ACC112 (cell line): ENCODE data around the gene CDCA4.

Source experiments
- H2AFZ ChIP-seq: fragments of 200-600 bp; sonication (generic); one replicate; pipeline ENCODE4 v1.6.0; 2017; ENCODE audit warnings: antibody characterized with exemption, low read length; ENCODE audit not compliant: unreplicated experiment
- H3K27ac ChIP-seq: fragments of 200-600 bp; sonication (generic); 2 replicates; pipeline ENCODE4 v1.5.1; 2014; ENCODE audit warnings: low read depth, mild to moderate bottlenecking, antibody characterized with exemption, low read length, moderate library complexity
- H3K27me3 ChIP-seq: fragments of 200-600 bp; sonication (generic); 2 replicates; pipeline ENCODE4 v1.6.1; 2014; ENCODE audit warnings: mild to moderate bottlenecking, antibody characterized with exemption, low read length, moderate library complexity, mixed read lengths; ENCODE audit not compliant: insufficient read depth
- H3K36me3 ChIP-seq: fragments of 200-600 bp; sonication (generic); 2 replicates; pipeline ENCODE4 v1.6.1; 2016; ENCODE audit warnings: mild to moderate bottlenecking, antibody characterized with exemption, low read length, moderate library complexity, mixed read lengths; ENCODE audit not compliant: insufficient read depth
- H3K4me1 ChIP-seq: fragments of 200-600 bp; sonication (generic); one replicate; pipeline ENCODE4 v1.6.1; 2016; ENCODE audit warnings: low read length, mixed read lengths; ENCODE audit not compliant: insufficient read depth, unreplicated experiment, control insufficient read depth
- H3K4me3 ChIP-seq: fragments of 200-600 bp; sonication (generic); 2 replicates; pipeline ENCODE4 v1.5.1; 2014; ENCODE audit warnings: mild to moderate bottlenecking, low read depth, low read length
- H3K79me2 ChIP-seq: fragments of 200-600 bp; sonication (generic); one replicate; pipeline ENCODE4 v1.6.0; 2016; ENCODE audit warnings: low read length; ENCODE audit not compliant: control insufficient read depth, unreplicated experiment, insufficient read depth

CDCA4 gene

GRCh38 chr14:104996483-104996882 lies 24.4 kb downstream of the CDCA4 start:
- H3K27ac ChIP-seq: no peak overlapping the region
- peaks cover 8% of the 10 kb centered on the region; the same call in 1 of the 2 replicates for H3K36me3 ChIP-seq
- H3K4me1 ChIP-seq: no peaks in the 10 kb centered on the region
- no peaks in the 10 kb centered on the region for H3K79me2 ChIP-seq
- no peak overlapping the region for H2AFZ ChIP-seq
- no peak overlapping the region for H3K4me3 ChIP-seq
- H3K27me3 ChIP-seq: no peaks in the 10 kb centered on the region

- no peak overlapping the region for H3K27ac ChIP-seq
- no peaks in the 10 kb centered on the region for H3K79me2 ChIP-seq
- H2AFZ ChIP-seq: no peak overlapping the region
- H3K4me1 ChIP-seq: no peaks in the 10 kb centered on the region
- no peak overlapping the region for H3K4me3 ChIP-seq
- H3K27me3 ChIP-seq: no peaks in the 10 kb centered on the region
- peaks cover 8% of the 10 kb centered on the region; the same call in 1 of the 2 replicates for H3K36me3 ChIP-seq
Measured at GRCh38 chr14:104996032-104996431, 24.9 kb downstream of the CDCA4 start.

DNA sequence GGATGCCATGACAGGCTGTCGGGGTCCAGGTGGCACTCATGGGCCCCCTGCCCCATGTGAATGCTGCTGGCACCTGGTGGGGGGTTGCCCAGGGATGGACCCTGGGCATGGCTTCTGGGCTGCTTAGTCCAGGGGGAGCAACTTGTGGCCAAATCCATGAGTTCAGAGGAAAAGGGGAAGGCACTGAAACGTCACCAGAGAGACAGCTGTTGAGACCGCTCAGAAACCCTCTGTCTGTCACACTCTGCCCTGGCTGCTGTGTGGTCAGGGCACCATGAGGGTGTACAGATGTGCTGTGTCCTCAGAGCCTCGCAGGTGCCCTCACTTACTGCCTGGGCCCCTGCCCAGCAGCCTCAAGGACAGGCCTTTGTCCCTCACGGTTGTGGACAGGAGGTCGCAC lies 25.9 kb downstream of the CDCA4 start:
- no peaks in the 10 kb centered on the region for H3K79me2 ChIP-seq
- no peak overlapping the region for H3K27ac ChIP-seq
- H3K27me3 ChIP-seq: no peaks in the 10 kb centered on the region
- H3K36me3 ChIP-seq: peaks cover 7% of the 10 kb centered on the region; the same call in 1 of the 2 replicates
- no peak overlapping the region for H2AFZ ChIP-seq
- H3K4me1 ChIP-seq: no peaks in the 10 kb centered on the region
- no peak overlapping the region for H3K4me3 ChIP-seq

DNA sequence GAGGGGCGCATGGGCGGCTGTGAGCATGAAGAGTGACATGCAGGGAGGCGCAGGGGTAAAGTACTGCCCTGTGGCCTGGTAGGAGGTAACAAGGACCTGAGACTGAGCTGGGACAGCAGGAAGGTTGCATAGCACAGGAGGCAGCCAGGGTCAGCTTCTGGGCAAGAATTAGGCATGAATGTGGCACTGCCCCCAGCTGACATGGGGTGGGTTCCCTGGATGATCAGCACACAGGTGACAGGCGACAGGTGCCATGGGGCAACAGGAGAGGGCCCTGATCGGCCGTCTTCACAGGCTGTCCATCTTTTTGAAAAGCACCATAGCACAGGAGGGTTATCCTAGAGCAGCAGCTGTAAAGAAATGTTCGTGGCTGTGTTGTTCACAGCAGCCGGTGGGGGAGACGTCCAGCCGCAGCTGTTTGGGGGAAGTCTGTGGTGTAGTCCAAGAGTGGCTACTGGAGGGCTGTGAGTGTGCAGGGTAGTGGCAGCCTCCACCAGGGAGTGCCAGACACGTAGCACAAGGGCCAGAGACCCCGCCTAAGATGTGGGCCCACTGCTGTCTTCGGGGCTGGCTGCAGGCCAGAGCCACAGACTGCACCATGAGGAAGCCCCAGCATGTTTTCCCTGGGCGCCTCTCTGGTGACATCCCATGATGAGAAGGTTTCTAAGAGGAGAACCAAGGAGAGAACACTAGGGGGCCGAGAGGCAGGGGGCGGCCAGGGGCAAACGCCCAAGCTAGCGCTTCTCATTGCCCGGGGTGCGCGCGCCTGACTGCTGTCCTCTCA lies 26.9 kb downstream of the CDCA4 start:
- H3K4me1 ChIP-seq: no peaks in the 10 kb centered on the region
- no peak overlapping the region for H2AFZ ChIP-seq
- H3K79me2 ChIP-seq: no peaks in the 10 kb centered on the region
- no peak overlapping the region for H3K4me3 ChIP-seq
- no peak overlapping the region for H3K27ac ChIP-seq
- no peaks in the 10 kb centered on the region for H3K27me3 ChIP-seq
- no peaks in the 10 kb centered on the region; the same call in 1 of the 2 replicates for H3K36me3 ChIP-seq

DNA sequence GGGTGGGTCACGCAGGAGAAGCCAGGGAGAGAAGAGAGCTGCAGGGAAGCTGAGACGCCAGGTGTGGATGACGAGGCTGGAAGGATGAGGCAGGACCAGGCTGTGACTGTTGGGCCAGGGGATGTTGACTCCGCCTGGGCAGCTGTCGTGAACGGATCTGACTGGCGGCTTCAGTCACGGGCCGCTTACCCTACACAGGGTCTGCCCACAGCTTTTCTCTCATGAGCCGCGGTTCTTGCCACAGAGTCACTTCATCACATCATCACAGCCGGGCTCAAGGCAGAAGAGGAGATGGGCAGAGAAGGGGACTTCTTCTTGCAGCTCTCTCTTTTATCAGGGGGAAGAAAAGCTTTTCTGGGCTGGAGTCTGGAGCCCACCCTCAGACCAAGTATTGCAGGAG lies 27.6 kb downstream of the CDCA4 start:
- no peaks in the 10 kb centered on the region for H3K4me1 ChIP-seq
- H3K4me3 ChIP-seq: no peak overlapping the region
- no peaks in the 10 kb centered on the region for H3K27me3 ChIP-seq
- H3K36me3 ChIP-seq: no peaks in the 10 kb centered on the region; the same call in 1 of the 2 replicates
- no peaks in the 10 kb centered on the region for H3K79me2 ChIP-seq
- no peak overlapping the region for H2AFZ ChIP-seq
- H3K27ac ChIP-seq: no peak overlapping the region

DNA sequence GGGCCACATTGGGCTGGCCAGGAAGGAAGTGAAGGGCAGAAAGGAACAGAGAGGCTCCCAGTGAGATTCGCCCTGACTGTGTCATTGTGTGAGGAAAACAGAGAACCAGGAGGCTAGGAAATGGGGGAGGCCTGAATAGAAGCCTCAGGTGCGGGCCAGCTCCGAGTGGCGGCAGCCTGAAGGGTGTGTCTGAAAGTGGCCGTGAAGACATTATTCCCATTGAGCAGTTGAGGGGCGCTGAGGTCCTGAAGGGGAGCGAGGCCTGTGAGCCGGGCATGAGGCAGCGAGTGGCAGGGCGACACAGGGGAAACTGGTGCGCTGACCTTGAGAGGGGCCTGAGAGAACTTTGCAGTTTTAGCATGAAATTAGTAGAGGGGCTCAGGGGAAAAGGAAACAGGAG lies 28.4 kb downstream of the CDCA4 start:
- H3K27ac ChIP-seq: no peak overlapping the region
- H3K36me3 ChIP-seq: no peaks in the 10 kb centered on the region; the same call in 1 of the 2 replicates
- H2AFZ ChIP-seq: no peak overlapping the region
- H3K79me2 ChIP-seq: no peaks in the 10 kb centered on the region
- H3K4me3 ChIP-seq: no peak overlapping the region
- H3K4me1 ChIP-seq: no peaks in the 10 kb centered on the region
- no peaks in the 10 kb centered on the region for H3K27me3 ChIP-seq

DNA sequence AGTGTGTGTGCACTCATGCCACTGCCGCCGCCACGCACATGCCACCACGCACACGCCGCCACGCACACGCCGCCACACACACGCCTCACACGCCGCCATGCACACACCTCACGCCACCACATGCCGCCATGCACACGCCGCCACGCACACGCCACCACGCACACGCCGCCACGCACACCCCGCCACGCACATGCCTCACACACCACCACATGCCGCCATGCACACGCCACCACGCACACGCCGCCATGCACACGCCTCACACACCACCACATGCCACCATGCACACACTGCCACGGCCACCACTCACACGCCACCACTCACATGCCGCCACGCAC lies 29.0 kb downstream of the CDCA4 start:
- Histone ChIP-seq H3K79me2 (no peaks in the 10 kb centered on the region), H3K27ac (no peak overlapping the region), H3K36me3 (no peaks in the 10 kb centered on the region; the same call in 1 of the 2 replicates), H3K4me1 (peaks cover under 1% of the 10 kb centered on the region), H3K27me3 (no peaks in the 10 kb centered on the region), H3K4me3 (no peak overlapping the region), H2AFZ (no peak overlapping the region)

DNA sequence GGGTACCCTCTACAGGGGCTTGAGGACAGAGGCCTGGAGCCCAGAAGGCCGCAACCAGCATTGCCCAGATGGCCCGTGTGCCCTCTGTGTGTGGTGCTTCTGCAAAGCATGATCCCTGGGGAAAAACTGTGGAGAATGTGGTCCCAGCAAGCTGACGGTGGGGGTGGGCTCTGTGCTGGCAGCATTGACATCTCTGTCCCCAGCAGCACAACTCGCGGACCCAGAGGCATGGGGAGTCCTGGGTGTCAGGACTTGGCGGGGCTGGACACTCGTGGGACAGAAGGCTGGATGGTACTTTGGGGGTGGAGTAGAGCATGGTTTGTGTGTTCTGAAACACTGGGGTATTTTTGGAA lies 31.0 kb downstream of the CDCA4 start:
- peaks cover 4% of the 10 kb centered on the region for H3K79me2 ChIP-seq
- H3K36me3 ChIP-seq: no peaks in the 10 kb centered on the region; the same call in 1 of the 2 replicates

GRCh38 chr14:104989236-104989950 lies 31.5 kb downstream of the CDCA4 start:
- no peaks in the 10 kb centered on the region for H3K27me3 ChIP-seq
- H3K27ac ChIP-seq: no peak overlapping the region
- no peaks in the 10 kb centered on the region; the same call in 1 of the 2 replicates for H3K36me3 ChIP-seq
- peaks cover 8% of the 10 kb centered on the region for H3K4me1 ChIP-seq
- peaks cover 4% of the 10 kb centered on the region for H3K79me2 ChIP-seq
- no peak overlapping the region for H3K4me3 ChIP-seq
- no peak overlapping the region for H2AFZ ChIP-seq

More for the DNA sequence above, 31.0 kb downstream of the CDCA4 start:
- no peaks in the 10 kb centered on the region for H3K27me3 ChIP-seq
- H3K4me1 ChIP-seq: peaks cover 8% of the 10 kb centered on the region
- no peak overlapping the region for H3K27ac ChIP-seq
- H2AFZ ChIP-seq: no peak overlapping the region
- no peak overlapping the region for H3K4me3 ChIP-seq

DNA sequence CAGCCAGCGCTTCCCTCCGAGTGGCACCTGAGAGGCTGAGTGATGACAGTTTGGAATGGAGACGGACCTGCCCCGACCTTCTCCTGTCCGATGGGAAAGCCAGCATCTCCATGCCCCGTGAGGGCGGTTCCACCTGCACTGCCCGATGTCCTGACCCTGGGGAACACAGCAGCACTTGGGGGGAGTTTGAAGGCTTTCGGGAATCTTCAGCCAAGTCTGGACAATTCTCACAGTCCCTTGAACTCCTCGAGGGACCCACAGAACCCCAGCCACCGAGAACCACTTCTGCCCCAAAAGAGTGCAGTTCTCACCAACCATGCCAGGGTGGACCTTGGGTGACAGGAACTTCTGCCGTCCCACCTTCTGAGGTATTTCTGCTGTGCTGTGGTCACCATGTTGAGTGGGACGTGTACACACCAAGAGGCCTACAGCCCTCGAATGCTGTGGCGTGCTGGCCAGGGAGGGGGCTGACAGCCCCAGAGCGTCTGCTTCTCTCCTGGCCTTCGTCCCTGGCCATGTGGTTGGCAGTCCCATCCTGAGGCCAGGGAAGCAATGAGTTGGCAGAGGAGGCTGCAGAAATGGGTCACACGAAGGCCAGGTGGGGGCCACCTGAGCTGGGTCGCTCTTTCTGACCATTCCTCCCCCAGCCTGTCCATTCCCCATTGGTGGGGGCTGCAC lies 34.3 kb downstream of the CDCA4 start:
- no peaks in the 10 kb centered on the region for H3K36me3 ChIP-seq
- no peak overlapping the region for H3K27ac ChIP-seq
- H3K4me1 ChIP-seq: peaks cover 8% of the 10 kb centered on the region
- H3K27me3 ChIP-seq: no peaks in the 10 kb centered on the region
- no peak overlapping the region for H2AFZ ChIP-seq
- peak overlapping the region; percentile 94 for H3K4me3 ChIP-seq
- peaks cover 4% of the 10 kb centered on the region for H3K79me2 ChIP-seq
